Measurements from ENCODE around the gene SCN5A. TPM values are rescaled to one million over a fixed set of nuclear protein-coding genes. Genes with fewer than 3 reads are reported as not detected.

The SCN5A gene
- total and polyA plus RNA-seq, 2 of the 13 experiments (the other 11 are each of a cell fraction or from before 2014, with no cell fraction given): 0.22 TPM; not detected in 1

GRCh38 chr3:38684546-38684945 is 35.1 kb upstream of the SCN5A start (continued):
- TF ChIP-seq ZBTB2 (CRISPR knock-in tag; IDR thresholded peaks at IDR 0.05; ENCODE audit: low read depth): no peak
- no peak for TF ChIP-seq STAG1 (CRISPR knock-in tag; IDR thresholded peaks at IDR 0.05)
- TF ChIP-seq U2AF2 (IDR thresholded peaks at IDR 0.05; ENCODE audit: low read depth, low read length): no peak
- TF ChIP-seq JARID2 (CRISPR knock-in tag; IDR thresholded peaks at IDR 0.05; ENCODE audit: insufficient replicate concordance): no peak
- no peak for TF ChIP-seq ARNT (IDR thresholded peaks at IDR 0.05)
- no peak for TF ChIP-seq ZNF256 (CRISPR knock-in tag; conservative IDR thresholded peaks at IDR 0.05)
- TF ChIP-seq GABPB1 (CRISPR knock-in tag; IDR thresholded peaks at IDR 0.05): no peak

- TF ChIP-seq IKZF5 (CRISPR knock-in tag; IDR thresholded peaks at IDR 0.05): no peak
- no peak for TF ChIP-seq GTF2F1 (IDR thresholded peaks at IDR 0.05; ENCODE audit: low read length)
- no peak for TF ChIP-seq ZBTB7B (CRISPR knock-in tag; IDR thresholded peaks at IDR 0.05)
- TF ChIP-seq CREM (IDR thresholded peaks at IDR 0.05): no peak
- TF ChIP-seq CREM (CRISPR knock-in tag; IDR thresholded peaks at IDR 0.05): no peak
- TF ChIP-seq CERS6 (CRISPR knock-in tag; IDR thresholded peaks at IDR 0.05): no peak
- CTCF ChIA-PET (ENCODE audit: low intra/inter-chr PET ratio, low total read pairs): no interaction called here
- Histone ChIP-seq H3K36me3 (replicated peaks in 1 of 2; ENCODE audit: control insufficient read depth in 1 of 2, insufficient read depth in 2 of 2, low read length in 2 of 2) (no peaks in the 10 kb centered on the region), H3K4me2 (ENCODE audit: low read depth, low read length) (no peak overlapping the region), H3K9ac (ENCODE audit: insufficient read depth, low read depth, low read length) (no peak overlapping the region), H3K4me3 (replicated peaks in 1 of 3; ENCODE audit: insufficient read depth in 1 of 3, low read depth in 2 of 3, low read length in 3 of 3) (no peak overlapping the region), H2AFZ (ENCODE audit: low read length) (no peak overlapping the region), H3K27me3 (ENCODE audit: control insufficient read depth in 1 of 2, insufficient read depth in 2 of 2, low read length in 2 of 2) (peaks cover 0 to 2% of the 10 kb centered on the region in 2 experiments; a peak in 1 of 5 replicates), H3K4me1 (ENCODE audit: insufficient read depth, low read length) (no peaks in the 10 kb centered on the region), H4K20me1 (ENCODE audit: insufficient read depth, low read length) (no peaks in the 10 kb centered on the region), H3K79me2 (ENCODE audit: insufficient read depth, low read length) (no peaks in the 10 kb centered on the region), H3K27ac (ENCODE audit: extremely low read length, insufficient read depth, low read length) (no peak overlapping the region), H3K9me3 (ENCODE audit: low read length) (no peaks in the 10 kb centered on the region)
- DNase-seq (ENCODE audit: low spot score) (no peak), FAIRE-seq (no peak), ATAC-seq (no peak)
- in situ Hi-C loops (cut with HindIII; ENCODE audit: extremely low pct_ligation_motif_present, low pct_unique_long_range_greater_than_20kb) (no loop called here), intact Hi-C loops (cut with micrococcal nuclease; ENCODE audit: unreplicated experiment) (no loop called here)
- no TSS peak for BruUV-seq (replicated peaks)
- 0% methylated on average over 4 of the region's 4 CpGs for WGBS (ENCODE audit: low lambda C conversion rate)
- POLR2A ChIA-PET: no interaction called here
Observed at GRCh38 chr3:38669668-38670067, 20.2 kb upstream of the SCN5A start.
